Hepatocyte (in vitro differentiated cells): ENCODE data around the gene APEH. TPM values are rescaled to one million over a fixed set of nuclear protein-coding genes. Genes with fewer than 3 reads are reported as not detected.

ENCODE experiments used
- DNase-seq: peaks from one replicate; pipeline ENCODE4 v3.0.0-alpha.2; 2016; ENCODE audit warnings: low spot score
- H2AFZ ChIP-seq: fragments of 200-600 bp; sonication (generic); 2 replicates; pipeline ENCODE4 v1.6.0; 2016; ENCODE audit warnings: antibody characterized with exemption, mild to moderate bottlenecking
- H3K27ac ChIP-seq: fragments of 200-600 bp; sonication (generic); 2 replicates; pipeline ENCODE4 v1.5.1; 2016; ENCODE audit warnings: mild to moderate bottlenecking
- H3K27me3 ChIP-seq: fragments of 200-600 bp; sonication (generic); 2 replicates; pipeline ENCODE4 v1.6.1; 2016
- H3K36me3 ChIP-seq: fragments of 200-600 bp; sonication (generic); replicated peaks from 2 replicates; pipeline ENCODE4 v1.5.1; 2016; ENCODE audit warnings: low read depth; ENCODE audit not compliant: insufficient read depth
- H3K4me1 ChIP-seq: fragments of 200-600 bp; sonication (generic); 2 replicates; pipeline ENCODE4 v1.5.1; 2016; ENCODE audit warnings: mild to moderate bottlenecking, moderate library complexity; ENCODE audit not compliant: insufficient read depth
- H3K4me2 ChIP-seq: fragments of 200-600 bp; sonication (generic); 2 replicates; pipeline ENCODE4 v1.6.0; 2016
- H3K4me3 ChIP-seq: fragments of 200-600 bp; sonication (generic); 2 replicates; pipeline ENCODE4 v1.5.1; 2016; ENCODE audit warnings: mild to moderate bottlenecking
- H3K79me2 ChIP-seq: fragments of 200-600 bp; sonication (generic); 2 replicates; pipeline ENCODE4 v1.6.0; 2017; ENCODE audit warnings: mild to moderate bottlenecking
- H3K9me2 ChIP-seq: fragments of 200-600 bp; sonication (generic); replicated peaks from 2 replicates; pipeline ENCODE4 v1.6.0; 2017; ENCODE audit warnings: mild to moderate bottlenecking; ENCODE audit not compliant: insufficient read depth
- H3K9me3 ChIP-seq: fragments of 200-600 bp; sonication (generic); 2 replicates; pipeline ENCODE4 v1.5.1; 2016; ENCODE audit warnings: low read depth, mild to moderate bottlenecking
- H4K20me1 ChIP-seq: fragments of 200-600 bp; sonication (generic); 2 replicates; pipeline ENCODE4 v1.6.0; 2016; ENCODE audit warnings: mild to moderate bottlenecking; ENCODE audit not compliant: insufficient read depth, poor library complexity, severe bottlenecking
- EZH2 ChIP-seq: fragments of 200-600 bp; sonication (generic); IDR thresholded peaks from 2 replicates; pipeline ENCODE4 v1.6.1; 2016; ENCODE audit warnings: antibody characterized with exemption, mild to moderate bottlenecking, borderline replicate concordance
- EZH2phosphoT487 ChIP-seq: fragments of 200-600 bp; sonication (generic); IDR thresholded peaks from one replicate; pipeline ENCODE4 v1.6.1; 2018; ENCODE audit warnings: antibody characterized with exemption, mild to moderate bottlenecking, low read depth, moderate library complexity; ENCODE audit not compliant: unreplicated experiment, severe bottlenecking
- WGBS: methylation state at CpG from one replicate; pipeline ENCODE4 v1.1.6; 2016; ENCODE audit warnings: low lambda C conversion rate; ENCODE audit errors: missing lambda C conversion rate; 5-methylcytosine and 5-hydroxymethylcytosine counted together
- polyA plus RNA-seq: library from polyadenylated mRNA; unstranded; fragments of >200 nt; fragmentation: Nextera tagmentation; extraction: Ambion mirVana; gene quantifications from 2 replicates; pipeline ENCODE4 v1.2.1, GENCODE V29; 2016
- total RNA-seq: library from RNA; depleted of rRNA; stranded (reverse); fragments of >200 nt; gene quantifications from 2 replicates; pipeline ENCODE4 v1.2.3, GENCODE V29; 2014
- TF ChIP-seq, protein P1 (sequence below): fragments of 200-600 bp; sonication (generic); IDR thresholded peaks from 2 replicates; pipeline ENCODE4 v1.5.1; 2016; ENCODE audit warnings: antibody characterized with exemption, mild to moderate bottlenecking; ENCODE audit not compliant: poor library complexity

The APEH gene
- total and polyA plus RNA-seq, 2 experiments from 2014 or later = 120 to 148 TPM

DNA sequence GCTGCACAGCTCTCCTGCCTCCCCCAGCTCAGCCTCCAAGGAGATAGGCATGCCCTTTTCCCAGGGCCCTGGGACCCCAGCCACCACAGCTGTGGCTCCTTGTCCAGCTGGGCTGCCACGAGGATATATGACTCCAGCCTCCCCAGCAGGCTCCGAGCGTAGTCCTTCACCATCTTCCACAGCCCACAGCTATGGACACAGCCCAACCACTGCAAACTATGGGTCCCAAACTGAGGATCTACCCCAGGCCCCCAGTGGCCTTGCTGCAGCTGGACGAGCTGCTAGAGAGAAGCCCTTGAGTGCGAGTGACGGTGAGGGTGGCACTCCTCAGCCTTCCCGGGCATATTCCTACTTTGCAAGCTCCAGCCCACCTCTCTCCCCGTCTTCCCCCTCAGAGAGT is 20.5 kb upstream of the APEH start:
- Histone ChIP-seq H3K36me3 (no peaks in the 10 kb centered on the region), H3K9me2 (no peaks in the 10 kb centered on the region), H2AFZ (no peak overlapping the region), H3K79me2 (no peaks in the 10 kb centered on the region), H3K4me2 (no peak overlapping the region), H3K27ac (no peak overlapping the region), H3K4me3 (no peak overlapping the region), H3K4me1 (peaks cover 2% of the 10 kb centered on the region), H3K27me3 (no peaks in the 10 kb centered on the region), H3K9me3 (no peaks in the 10 kb centered on the region), H4K20me1 (no peaks in the 10 kb centered on the region)
- WGBS = 85% methylated on average over 8 of the region's 8 CpGs
- TF ChIP-seq, protein P1, sequence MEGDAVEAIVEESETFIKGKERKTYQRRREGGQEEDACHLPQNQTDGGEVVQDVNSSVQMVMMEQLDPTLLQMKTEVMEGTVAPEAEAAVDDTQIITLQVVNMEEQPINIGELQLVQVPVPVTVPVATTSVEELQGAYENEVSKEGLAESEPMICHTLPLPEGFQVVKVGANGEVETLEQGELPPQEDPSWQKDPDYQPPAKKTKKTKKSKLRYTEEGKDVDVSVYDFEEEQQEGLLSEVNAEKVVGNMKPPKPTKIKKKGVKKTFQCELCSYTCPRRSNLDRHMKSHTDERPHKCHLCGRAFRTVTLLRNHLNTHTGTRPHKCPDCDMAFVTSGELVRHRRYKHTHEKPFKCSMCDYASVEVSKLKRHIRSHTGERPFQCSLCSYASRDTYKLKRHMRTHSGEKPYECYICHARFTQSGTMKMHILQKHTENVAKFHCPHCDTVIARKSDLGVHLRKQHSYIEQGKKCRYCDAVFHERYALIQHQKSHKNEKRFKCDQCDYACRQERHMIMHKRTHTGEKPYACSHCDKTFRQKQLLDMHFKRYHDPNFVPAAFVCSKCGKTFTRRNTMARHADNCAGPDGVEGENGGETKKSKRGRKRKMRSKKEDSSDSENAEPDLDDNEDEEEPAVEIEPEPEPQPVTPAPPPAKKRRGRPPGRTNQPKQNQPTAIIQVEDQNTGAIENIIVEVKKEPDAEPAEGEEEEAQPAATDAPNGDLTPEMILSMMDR = no peak
- TF ChIP-seq EZH2 = no peak
- TF ChIP-seq EZH2phosphoT487 = no peak
- no peak for DNase-seq

DNA sequence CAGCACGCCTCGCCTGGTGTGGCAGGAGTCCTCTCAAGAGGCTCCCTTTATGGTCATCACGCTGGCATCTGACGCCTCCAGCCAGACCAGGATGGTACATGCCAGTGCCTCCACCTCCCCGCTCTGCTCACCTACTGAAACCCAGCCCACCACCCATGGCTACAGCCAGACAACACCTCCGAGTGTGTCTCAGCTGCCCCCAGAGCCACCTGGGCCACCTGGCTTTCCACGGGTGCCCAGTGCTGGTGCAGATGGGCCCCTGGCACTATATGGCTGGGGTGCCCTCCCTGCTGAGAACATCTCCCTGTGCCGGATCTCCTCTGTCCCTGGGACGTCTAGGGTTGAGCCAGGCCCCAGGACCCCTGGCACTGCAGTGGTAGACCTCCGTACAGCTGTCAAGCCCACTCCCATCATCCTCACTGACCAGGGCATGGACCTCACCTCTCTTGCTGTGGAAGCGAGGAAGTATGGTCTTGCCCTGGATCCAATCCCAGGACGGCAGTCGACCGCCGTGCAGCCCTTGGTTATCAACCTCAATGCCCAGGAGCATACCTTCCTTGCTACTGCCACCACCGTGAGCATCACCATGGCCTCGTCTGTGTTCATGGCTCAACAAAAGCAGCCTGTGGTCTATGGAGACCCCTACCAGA is 19.9 kb upstream of the APEH start:
- Histone ChIP-seq H3K36me3 (no peaks in the 10 kb centered on the region), H3K9me2 (no peaks in the 10 kb centered on the region), H4K20me1 (no peaks in the 10 kb centered on the region), H3K4me2 (no peak overlapping the region), H3K27ac (no peak overlapping the region), H3K9me3 (no peaks in the 10 kb centered on the region), H3K4me3 (no peak overlapping the region), H2AFZ (no peak overlapping the region), H3K4me1 (peaks cover 3% of the 10 kb centered on the region), H3K79me2 (no peaks in the 10 kb centered on the region), H3K27me3 (no peaks in the 10 kb centered on the region)
- WGBS = 94% methylated on average over 16 of the region's 17 CpGs
- TF ChIP-seq EZH2phosphoT487 = no peak
- no peak for DNase-seq

DNA sequence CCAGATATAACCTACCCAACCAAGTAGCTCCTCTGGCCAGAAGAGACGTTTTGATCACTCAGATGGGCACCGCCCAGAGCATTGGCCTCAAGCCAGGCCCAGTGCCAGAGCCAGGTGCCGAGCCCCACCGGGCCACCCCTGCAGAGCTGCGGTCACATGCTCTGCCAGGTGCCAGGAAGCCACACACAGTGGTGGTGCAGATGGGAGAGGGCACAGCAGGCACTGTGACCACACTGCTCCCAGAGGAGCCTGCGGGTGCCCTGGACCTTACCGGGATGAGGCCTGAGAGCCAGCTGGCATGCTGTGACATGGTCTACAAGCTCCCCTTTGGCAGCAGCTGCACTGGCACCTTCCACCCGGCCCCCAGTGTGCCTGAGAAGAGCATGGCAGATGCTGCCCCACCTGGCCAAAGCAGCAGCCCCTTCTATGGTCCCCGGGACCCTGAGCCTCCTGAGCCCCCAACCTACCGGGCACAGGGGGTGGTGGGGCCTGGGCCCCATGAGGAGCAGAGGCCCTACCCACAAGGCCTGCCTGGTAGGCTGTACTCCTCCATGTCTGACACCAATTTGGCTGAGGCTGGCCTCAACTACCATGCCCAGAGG is 19.1 kb upstream of the APEH start:
- Histone ChIP-seq H3K4me1 (peaks cover 3% of the 10 kb centered on the region), H4K20me1 (no peaks in the 10 kb centered on the region), H3K9me2 (no peaks in the 10 kb centered on the region), H3K79me2 (no peaks in the 10 kb centered on the region), H3K27ac (no peak overlapping the region), H3K4me3 (no peak overlapping the region), H3K4me2 (no peak overlapping the region), H3K9me3 (no peaks in the 10 kb centered on the region), H2AFZ (no peak overlapping the region), H3K36me3 (no peaks in the 10 kb centered on the region), H3K27me3 (no peaks in the 10 kb centered on the region)
- TF ChIP-seq, protein P1 = no peak
- TF ChIP-seq EZH2 = no peak
- TF ChIP-seq EZH2phosphoT487 = no peak
- DNase-seq = no peak
- 95% methylated on average over 9 of the region's 10 CpGs for WGBS

DNA sequence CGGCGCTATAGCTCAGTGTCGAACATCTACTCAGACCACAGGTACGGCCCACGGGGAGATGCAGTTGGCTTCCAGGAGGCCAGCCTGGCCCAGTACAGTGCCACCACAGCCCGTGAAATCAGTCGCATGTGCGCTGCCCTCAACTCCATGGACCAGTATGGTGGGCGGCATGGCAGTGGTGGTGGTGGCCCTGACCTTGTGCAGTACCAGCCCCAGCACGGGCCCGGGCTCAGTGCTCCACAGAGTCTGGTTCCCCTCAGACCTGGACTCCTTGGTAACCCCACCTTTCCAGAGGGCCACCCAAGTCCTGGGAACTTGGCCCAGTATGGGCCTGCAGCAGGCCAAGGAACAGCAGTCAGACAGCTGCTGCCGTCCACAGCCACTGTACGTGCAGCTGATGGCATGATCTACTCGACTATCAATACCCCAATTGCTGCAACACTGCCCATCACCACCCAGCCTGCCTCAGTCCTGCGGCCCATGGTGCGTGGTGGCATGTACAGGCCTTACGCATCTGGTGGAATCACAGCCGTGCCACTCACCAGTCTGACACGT is 18.3 kb upstream of the APEH start:
- Histone ChIP-seq H3K79me2 (no peaks in the 10 kb centered on the region), H3K27ac (no peak overlapping the region), H3K4me3 (no peak overlapping the region), H3K36me3 (no peaks in the 10 kb centered on the region), H2AFZ (no peak overlapping the region), H3K9me3 (no peaks in the 10 kb centered on the region), H4K20me1 (no peaks in the 10 kb centered on the region), H3K4me2 (no peak overlapping the region), H3K4me1 (peaks cover 3% of the 10 kb centered on the region), H3K27me3 (no peaks in the 10 kb centered on the region), H3K9me2 (no peaks in the 10 kb centered on the region)
- TF ChIP-seq EZH2phosphoT487 (no peak), EZH2 (no peak)
- TF ChIP-seq, protein P1 = no peak
- 92% methylated on average over 19 of the region's 19 CpGs for WGBS
- DNase-seq = no peak
